Measurements from ENCODE around the gene FMC1.
A peak's percentile ranks its signal among the peaks of the same experiment; 100 is the strongest.
"Not testable (repeated sequence)": the region's sequence is repeated elsewhere in the genome, so short reads cannot be mapped to it uniquely, and the experiment has no call there.

The FMC1 gene

DNA sequence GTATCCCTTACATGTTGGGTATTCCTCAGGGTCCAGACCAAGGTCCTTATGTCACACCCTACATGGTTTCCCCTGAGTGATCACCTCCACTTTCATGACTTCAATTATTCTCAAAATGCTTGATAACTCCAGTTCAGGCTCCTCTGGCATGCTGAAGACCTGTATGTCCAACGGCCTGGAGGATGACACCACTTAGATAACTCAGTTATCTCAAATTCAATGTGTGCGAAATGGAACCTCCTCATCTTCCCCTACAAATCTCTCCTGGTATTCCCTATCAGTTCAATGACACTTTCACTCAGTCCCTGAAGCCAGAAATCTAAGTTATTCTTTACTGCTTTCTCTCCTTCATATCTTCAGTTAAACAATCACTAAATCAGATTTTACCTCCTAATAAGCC, 9.9 kb downstream of the FMC1 start:
- Histone ChIP-seq H3K27me3 (ENCODE audit: control insufficient read depth, insufficient read depth, low read length) (no peaks in the 10 kb centered on the region), H3K9me3 (ENCODE audit: control insufficient read depth, low read length) (no peaks in the 10 kb centered on the region), H3K4me3 (ENCODE audit: low read length) (no peak overlapping the region), H3K9ac (ENCODE audit: low read length) (no peak overlapping the region), H3K36me3 (ENCODE audit: control insufficient read depth, insufficient read depth, low read length) (no peaks in the 10 kb centered on the region), H3K4me1 (ENCODE audit: control insufficient read depth, insufficient read depth, low read length) (no peaks in the 10 kb centered on the region)

DNA sequence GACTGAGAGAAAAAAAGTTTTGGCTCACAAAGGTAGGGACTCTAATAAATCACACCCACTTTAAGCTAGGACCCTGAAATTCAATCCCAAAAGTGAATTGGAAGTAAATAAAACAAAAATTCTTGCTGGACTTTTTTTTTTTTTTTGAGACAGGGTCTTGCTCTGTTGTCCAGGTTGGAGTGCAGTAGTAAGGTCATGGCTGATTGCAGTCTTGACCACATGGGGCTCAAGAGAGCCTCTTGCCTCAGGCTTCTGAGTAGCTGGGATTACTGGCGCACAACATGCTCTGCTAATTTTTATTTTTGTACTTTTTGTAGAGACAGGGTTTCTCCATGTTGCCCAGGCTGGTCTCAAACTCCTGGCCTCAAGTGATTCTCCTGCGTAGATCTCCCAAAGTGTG, 13.6 kb downstream of the FMC1 start:
- Histone ChIP-seq H3K9ac (ENCODE audit: low read length) (no peak overlapping the region), H3K4me3 (ENCODE audit: low read length) (no peak overlapping the region), H3K9me3 (ENCODE audit: control insufficient read depth, low read length) (no peaks in the 10 kb centered on the region), H3K27me3 (ENCODE audit: control insufficient read depth, insufficient read depth, low read length) (no peaks in the 10 kb centered on the region), H3K36me3 (ENCODE audit: control insufficient read depth, insufficient read depth, low read length) (no peaks in the 10 kb centered on the region), H3K4me1 (ENCODE audit: control insufficient read depth, insufficient read depth, low read length) (no peaks in the 10 kb centered on the region)

DNA sequence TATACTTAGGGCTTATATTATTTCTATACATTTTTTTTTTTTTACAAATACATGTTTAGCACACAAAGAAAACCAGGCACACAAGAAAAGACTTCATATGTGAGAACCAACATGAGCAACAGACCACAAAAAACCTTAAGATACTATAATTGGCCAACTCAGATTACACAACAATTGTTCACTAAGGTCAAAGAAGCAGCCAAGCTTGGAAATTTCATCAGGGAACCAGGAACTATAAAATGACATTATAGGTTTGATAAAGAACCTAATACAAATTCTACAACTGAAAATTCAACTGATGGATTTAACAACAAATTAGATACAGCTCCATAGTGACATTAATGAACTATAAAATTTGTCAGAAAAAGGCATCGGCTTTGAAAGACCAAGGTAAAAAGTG, 14.2 kb downstream of the FMC1 start:
- Histone ChIP-seq H3K9ac (ENCODE audit: low read length) (no peak overlapping the region), H3K36me3 (ENCODE audit: control insufficient read depth, insufficient read depth, low read length) (no peaks in the 10 kb centered on the region), H3K4me1 (ENCODE audit: control insufficient read depth, insufficient read depth, low read length) (no peaks in the 10 kb centered on the region), H3K27me3 (ENCODE audit: control insufficient read depth, insufficient read depth, low read length) (no peaks in the 10 kb centered on the region), H3K9me3 (ENCODE audit: control insufficient read depth, low read length) (no peaks in the 10 kb centered on the region), H3K4me3 (ENCODE audit: low read length) (no peak overlapping the region)

DNA sequence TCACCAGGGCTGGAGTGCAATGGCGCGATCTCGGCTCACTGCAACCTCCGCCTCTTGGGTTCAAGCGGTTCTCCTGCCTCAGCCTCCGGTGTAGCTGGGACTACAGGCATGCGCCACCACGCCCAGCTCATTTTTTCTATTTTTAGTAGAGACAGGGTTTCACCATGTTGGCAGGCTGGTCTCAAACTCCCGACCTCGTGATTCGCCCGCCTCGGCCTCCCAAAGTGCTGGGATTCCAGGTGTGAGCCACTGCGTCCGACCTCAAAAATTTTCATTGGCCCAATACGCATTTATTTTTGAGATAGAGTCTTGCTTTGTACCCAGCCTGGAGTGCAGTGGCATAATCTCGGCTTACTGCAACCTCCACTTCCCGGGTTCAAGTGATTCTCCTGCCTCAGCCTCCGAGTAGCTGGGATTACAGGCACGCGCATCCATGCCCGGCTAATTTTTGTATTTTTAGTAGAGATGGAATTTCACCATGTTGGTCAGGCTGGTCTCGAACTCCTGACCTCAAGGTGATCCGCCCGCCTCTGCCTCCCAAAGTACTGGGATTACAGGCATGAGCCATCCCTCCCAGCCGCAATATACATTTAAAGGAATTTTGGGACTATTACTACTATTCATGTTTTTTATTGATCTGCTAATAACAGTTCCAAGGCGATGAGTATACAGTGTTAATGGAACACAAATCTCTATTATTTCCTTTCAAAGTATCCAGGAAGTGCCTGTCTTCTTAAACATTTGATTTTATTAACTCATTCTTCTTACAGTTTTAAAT, 16.8 kb downstream of the FMC1 start:
- H3K9me3 ChIP-seq (ENCODE audit: control insufficient read depth, low read length); H3K27me3 ChIP-seq (ENCODE audit: control insufficient read depth, insufficient read depth, low read length); H3K36me3 ChIP-seq (ENCODE audit: control insufficient read depth, insufficient read depth, low read length); H3K4me1 ChIP-seq (ENCODE audit: control insufficient read depth, insufficient read depth, low read length): not testable (repeated sequence)
- peak overlapping the region; percentile 97 for H3K9ac ChIP-seq (ENCODE audit: low read length)
- peak overlapping the region; percentile 68 for H3K4me3 ChIP-seq (ENCODE audit: low read length)

GRCh38 chr7:139358541-139359365, 17.6 kb downstream of the FMC1 start:
- no peaks in the 10 kb centered on the region for H3K27me3 ChIP-seq (ENCODE audit: control insufficient read depth, insufficient read depth, low read length)
- peak overlapping the region; percentile 97 for H3K9ac ChIP-seq (ENCODE audit: low read length)
- H3K36me3 ChIP-seq (ENCODE audit: control insufficient read depth, insufficient read depth, low read length) = no peaks in the 10 kb centered on the region
- H3K9me3 ChIP-seq (ENCODE audit: control insufficient read depth, low read length) = no peaks in the 10 kb centered on the region
- H3K4me3 ChIP-seq (ENCODE audit: low read length) = peak overlapping the region; percentile 68
- peaks cover 10% of the 10 kb centered on the region for H3K4me1 ChIP-seq (ENCODE audit: control insufficient read depth, insufficient read depth, low read length)

DNA sequence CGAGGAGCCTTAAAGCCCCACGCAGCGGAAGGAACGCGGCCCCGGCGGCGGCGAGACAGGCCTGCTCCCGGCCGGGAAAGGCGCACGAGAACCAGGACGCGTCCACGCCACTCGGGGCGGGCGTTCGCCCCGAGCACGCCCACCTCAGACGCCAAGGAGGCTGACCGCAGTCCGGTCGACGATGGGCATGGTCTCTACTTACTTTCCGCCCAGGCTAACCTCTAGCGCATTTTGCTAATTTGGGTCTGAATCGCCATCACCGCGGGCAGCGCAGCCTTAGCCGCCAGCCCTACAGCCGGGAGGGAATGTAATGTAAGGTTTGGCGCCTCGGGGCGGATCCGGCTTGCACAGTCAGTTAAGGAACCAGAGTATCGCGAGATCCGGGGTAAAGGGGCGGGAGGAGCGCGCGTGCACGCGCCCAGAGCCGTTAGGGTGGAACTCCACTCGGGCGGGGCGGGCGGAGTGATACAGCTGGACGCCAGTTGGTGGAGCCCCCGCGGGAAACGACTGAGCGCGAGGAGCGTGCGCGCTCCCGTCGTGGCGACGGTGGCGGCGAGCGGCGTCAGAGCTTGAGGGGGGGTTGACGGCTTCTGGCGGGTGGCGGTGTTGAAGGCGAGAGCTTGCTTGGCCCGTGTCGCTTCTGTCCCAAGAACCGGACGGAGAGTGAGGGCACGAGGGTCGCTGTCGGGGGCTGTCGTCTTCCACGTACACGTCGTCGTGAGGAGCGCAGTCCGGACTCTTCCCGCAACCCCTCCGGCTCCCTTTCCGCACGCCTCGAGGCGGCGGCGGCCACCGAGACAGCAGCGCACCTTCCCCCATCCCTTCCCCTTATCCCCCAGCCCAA, 18.5 kb downstream of the FMC1 start, which contains the start of gene LUC7L2:
LUC7L2 (plus strand) TSS at position 529 of the 844 bp plus-strand sequence. CDS start 368 bp downstream, outside the sequence.
- Histone ChIP-seq H3K4me1 (ENCODE audit: control insufficient read depth, insufficient read depth, low read length) (peaks cover 10% of the 10 kb centered on the region), H3K36me3 (ENCODE audit: control insufficient read depth, insufficient read depth, low read length) (no peaks in the 10 kb centered on the region), H3K4me3 (ENCODE audit: low read length) (peak within 1 kb of the TSS; percentile 68), H3K9ac (ENCODE audit: low read length) (peak within 1 kb of the TSS; percentile 97), H3K9me3 (ENCODE audit: control insufficient read depth, low read length) (no peaks in the 10 kb centered on the region), H3K27me3 (ENCODE audit: control insufficient read depth, insufficient read depth, low read length) (no peaks in the 10 kb centered on the region)

DNA sequence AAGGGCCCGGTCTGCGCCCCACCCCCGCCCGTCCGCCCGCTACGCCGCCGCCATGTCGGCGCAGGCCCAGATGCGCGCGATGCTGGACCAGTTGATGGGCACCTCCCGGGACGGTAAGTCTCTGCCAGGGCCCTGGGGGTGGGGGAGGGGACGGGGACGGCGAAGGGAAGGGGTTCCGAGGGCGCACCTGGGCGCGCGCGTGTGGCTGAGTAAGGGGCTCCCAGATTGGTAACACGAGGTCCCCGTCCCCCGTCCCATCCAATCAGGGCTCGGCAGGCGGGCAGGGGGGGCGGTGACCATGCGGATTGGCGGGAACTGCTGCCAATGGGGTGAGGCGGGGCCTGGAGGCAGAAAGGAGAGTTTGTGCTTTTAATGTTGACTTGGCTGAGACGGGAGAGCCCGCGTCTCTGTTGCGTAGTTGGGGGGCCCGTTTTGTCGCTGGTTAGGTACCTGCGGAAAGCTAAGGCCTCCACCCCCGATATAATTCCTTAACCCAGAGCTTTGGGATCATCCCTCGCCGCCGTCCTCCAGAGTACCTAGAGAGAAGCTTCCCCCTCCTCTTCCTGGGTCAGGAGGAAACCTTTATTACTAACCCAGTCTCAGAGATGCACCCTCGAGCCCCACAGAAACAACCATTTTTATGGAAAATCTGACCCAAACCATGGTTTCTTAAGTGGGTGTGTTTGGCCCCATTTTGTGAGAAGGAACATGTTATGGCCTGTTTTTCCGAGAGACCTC, 19.2 kb downstream of the FMC1 start:
- no peaks in the 10 kb centered on the region for H3K36me3 ChIP-seq (ENCODE audit: control insufficient read depth, insufficient read depth, low read length)
- peaks cover 10% of the 10 kb centered on the region for H3K4me1 ChIP-seq (ENCODE audit: control insufficient read depth, insufficient read depth, low read length)
- no peaks in the 10 kb centered on the region for H3K27me3 ChIP-seq (ENCODE audit: control insufficient read depth, insufficient read depth, low read length)
- peak overlapping the region; percentile 97 for H3K9ac ChIP-seq (ENCODE audit: low read length)
- no peaks in the 10 kb centered on the region for H3K9me3 ChIP-seq (ENCODE audit: control insufficient read depth, low read length)
- peak overlapping the region; percentile 68 for H3K4me3 ChIP-seq (ENCODE audit: low read length)

GRCh38 chr7:139360948-139361307, 19.8 kb downstream of the FMC1 start:
- H3K4me1 ChIP-seq (ENCODE audit: control insufficient read depth, insufficient read depth, low read length) = peaks cover 10% of the 10 kb centered on the region
- no peaks in the 10 kb centered on the region for H3K36me3 ChIP-seq (ENCODE audit: control insufficient read depth, insufficient read depth, low read length)
- peak overlapping the region; percentile 68 for H3K4me3 ChIP-seq (ENCODE audit: low read length)
- H3K9me3 ChIP-seq (ENCODE audit: control insufficient read depth, low read length) = no peaks in the 10 kb centered on the region
- peak overlapping the region; percentile 97 for H3K9ac ChIP-seq (ENCODE audit: low read length)
- H3K27me3 ChIP-seq (ENCODE audit: control insufficient read depth, insufficient read depth, low read length) = no peaks in the 10 kb centered on the region

- H3K4me1 ChIP-seq (ENCODE audit: control insufficient read depth, insufficient read depth, low read length) = peaks cover 10% of the 10 kb centered on the region
- H3K36me3 ChIP-seq (ENCODE audit: control insufficient read depth, insufficient read depth, low read length) = no peaks in the 10 kb centered on the region
- no peak overlapping the region for H3K4me3 ChIP-seq (ENCODE audit: low read length)
- no peaks in the 10 kb centered on the region for H3K9me3 ChIP-seq (ENCODE audit: control insufficient read depth, low read length)
- no peak overlapping the region for H3K9ac ChIP-seq (ENCODE audit: low read length)
- no peaks in the 10 kb centered on the region for H3K27me3 ChIP-seq (ENCODE audit: control insufficient read depth, insufficient read depth, low read length)
These were observed 20.4 kb downstream of the FMC1 start for GRCh38 chr7:139361523-139361922.

DNA sequence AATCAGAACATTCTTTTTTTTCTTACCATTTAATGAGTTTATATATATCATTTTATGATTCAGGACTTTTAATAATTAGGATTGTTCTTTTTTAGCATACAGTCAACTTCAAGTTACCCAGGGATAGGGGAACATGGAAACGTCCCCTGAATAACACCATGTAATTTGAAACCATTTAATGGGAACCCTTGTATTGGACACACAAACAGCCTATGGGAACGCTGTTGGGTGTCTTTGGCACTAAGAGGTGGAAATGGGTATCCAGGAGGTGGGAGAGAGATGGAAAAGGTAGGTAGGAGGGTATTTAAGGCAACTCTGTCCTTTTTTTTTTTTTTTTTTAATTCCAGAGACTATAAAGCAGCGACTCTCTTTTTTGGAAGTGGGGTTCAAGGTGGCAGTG, 21.2 kb downstream of the FMC1 start:
- Histone ChIP-seq H3K9me3 (ENCODE audit: control insufficient read depth, low read length) (no peaks in the 10 kb centered on the region), H3K4me3 (ENCODE audit: low read length) (no peak overlapping the region), H3K27me3 (ENCODE audit: control insufficient read depth, insufficient read depth, low read length) (no peaks in the 10 kb centered on the region), H3K9ac (ENCODE audit: low read length) (no peak overlapping the region), H3K36me3 (ENCODE audit: control insufficient read depth, insufficient read depth, low read length) (no peaks in the 10 kb centered on the region), H3K4me1 (ENCODE audit: control insufficient read depth, insufficient read depth, low read length) (peaks cover 10% of the 10 kb centered on the region)

DNA sequence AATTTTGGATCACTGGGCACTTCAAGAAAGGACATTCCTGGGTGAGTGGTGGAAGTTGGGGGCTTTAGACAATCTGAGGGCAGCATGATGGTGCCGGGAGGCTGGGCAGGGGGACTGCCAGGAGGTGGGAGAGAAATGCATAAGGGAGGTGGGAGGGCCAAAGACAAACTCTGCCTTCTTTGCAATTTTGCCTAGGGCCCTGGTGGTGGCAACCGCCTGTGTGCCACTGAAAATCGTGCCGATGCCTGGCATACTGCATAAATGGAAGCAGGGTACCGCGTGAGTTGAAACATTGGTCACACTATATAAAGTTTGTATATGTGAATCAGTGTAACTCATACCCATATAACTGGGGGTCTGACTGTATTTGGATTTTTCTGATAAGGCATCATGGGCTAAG, 21.8 kb downstream of the FMC1 start:
- Histone ChIP-seq H3K9ac (ENCODE audit: low read length) (no peak overlapping the region), H3K27me3 (ENCODE audit: control insufficient read depth, insufficient read depth, low read length) (no peaks in the 10 kb centered on the region), H3K4me1 (ENCODE audit: control insufficient read depth, insufficient read depth, low read length) (peaks cover 10% of the 10 kb centered on the region), H3K9me3 (ENCODE audit: control insufficient read depth, low read length) (no peaks in the 10 kb centered on the region), H3K36me3 (ENCODE audit: control insufficient read depth, insufficient read depth, low read length) (peaks cover 5% of the 10 kb centered on the region), H3K4me3 (ENCODE audit: low read length) (no peak overlapping the region)
